Thyroid gland (tissue), 4 donors: ENCODE measurements around the gene SLC9A8. TPM values are rescaled to one million over a fixed set of nuclear protein-coding genes. Genes with fewer than 3 reads are reported as not detected.

Experiments
- DNase-seq, 2 donors: peaks; one replicate each; pipeline ENCODE4 v3.0.0-alpha.2; 2019
- H3K27ac ChIP-seq, 3 donors: fragments of 200-600 bp; sonication (generic); 1 replicate in 2 of 3; 2 replicates in 1 of 3; pipeline ENCODE4 v1.5.1; 2016 to 2019; ENCODE audit warnings: mild to moderate bottlenecking in 1 of 3, moderate library complexity in 1 of 3
- H3K27me3 ChIP-seq: fragments of 200-600 bp; sonication (generic); one replicate; pipeline ENCODE4 v1.5.1; 2019
- H3K36me3 ChIP-seq, 2 donors: fragments of 200-600 bp; sonication (generic); one replicate each; pipeline ENCODE4 v1.5.1; 2016 to 2019
- H3K4me1 ChIP-seq, 2 donors: fragments of 200-600 bp; sonication (generic); one replicate each; pipeline ENCODE4 v1.5.1; 2017 to 2019
- H3K4me3 ChIP-seq, 3 donors: fragments of 200-600 bp; sonication (generic); replicated peaks in 1 of 3; 1 replicate in 2 of 3; 2 replicates in 1 of 3; pipeline ENCODE4 v1.5.1; 2016; ENCODE audit warnings: mild to moderate bottlenecking in 1 of 3
- H3K9me3 ChIP-seq: fragments of 200-600 bp; sonication (generic); one replicate; pipeline ENCODE4 v1.5.1; 2017
- POLR2A ChIP-seq, 2 donors: fragments of 450-650 bp; IDR thresholded peaks; one replicate each; pipeline ENCODE4 v1.6.1; 2017; ENCODE audit warnings: antibody characterized with exemption in 2 of 2, mild to moderate bottlenecking in 2 of 2, moderate library complexity in 1 of 2
- WGBS, 2 donors: methylation state at CpG; one replicate each; pipeline ENCODE4 v1.1.5; 2017; 5-methylcytosine and 5-hydroxymethylcytosine counted together
- intact Hi-C: fragments of 100-400 bp; cut with DNase I; formaldehyde crosslinking; loops from one replicate; pipeline ENCODE4 v1.15.1; 2023
- total RNA-seq, 4 donors: library from RNA; depleted of rRNA; stranded (reverse); fragments of >200 nt; gene quantifications; one replicate each; pipeline ENCODE4 v1.2.3, GENCODE V29; 2016
- TF ChIP-seq, protein P1 (sequence below), 6 experiments: fragments of 200-600 bp in 3 of 6; fragments of 450-650 bp in 3 of 6; sonication (generic) in 3 of 6; IDR thresholded peaks; one replicate each; pipeline ENCODE4 v1.5.1; 2016 to 2019; ENCODE audit warnings: antibody characterized with exemption in 6 of 6, mild to moderate bottlenecking in 2 of 6, inconsistent platforms in 1 of 6, moderate library complexity in 1 of 6

SLC9A8 gene, protein sequence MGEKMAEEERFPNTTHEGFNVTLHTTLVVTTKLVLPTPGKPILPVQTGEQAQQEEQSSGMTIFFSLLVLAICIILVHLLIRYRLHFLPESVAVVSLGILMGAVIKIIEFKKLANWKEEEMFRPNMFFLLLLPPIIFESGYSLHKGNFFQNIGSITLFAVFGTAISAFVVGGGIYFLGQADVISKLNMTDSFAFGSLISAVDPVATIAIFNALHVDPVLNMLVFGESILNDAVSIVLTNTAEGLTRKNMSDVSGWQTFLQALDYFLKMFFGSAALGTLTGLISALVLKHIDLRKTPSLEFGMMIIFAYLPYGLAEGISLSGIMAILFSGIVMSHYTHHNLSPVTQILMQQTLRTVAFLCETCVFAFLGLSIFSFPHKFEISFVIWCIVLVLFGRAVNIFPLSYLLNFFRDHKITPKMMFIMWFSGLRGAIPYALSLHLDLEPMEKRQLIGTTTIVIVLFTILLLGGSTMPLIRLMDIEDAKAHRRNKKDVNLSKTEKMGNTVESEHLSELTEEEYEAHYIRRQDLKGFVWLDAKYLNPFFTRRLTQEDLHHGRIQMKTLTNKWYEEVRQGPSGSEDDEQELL
- 10 to 100 TPM; 12.0 to 20.2 (median 16.1) TPM for total RNA-seq

DNA sequence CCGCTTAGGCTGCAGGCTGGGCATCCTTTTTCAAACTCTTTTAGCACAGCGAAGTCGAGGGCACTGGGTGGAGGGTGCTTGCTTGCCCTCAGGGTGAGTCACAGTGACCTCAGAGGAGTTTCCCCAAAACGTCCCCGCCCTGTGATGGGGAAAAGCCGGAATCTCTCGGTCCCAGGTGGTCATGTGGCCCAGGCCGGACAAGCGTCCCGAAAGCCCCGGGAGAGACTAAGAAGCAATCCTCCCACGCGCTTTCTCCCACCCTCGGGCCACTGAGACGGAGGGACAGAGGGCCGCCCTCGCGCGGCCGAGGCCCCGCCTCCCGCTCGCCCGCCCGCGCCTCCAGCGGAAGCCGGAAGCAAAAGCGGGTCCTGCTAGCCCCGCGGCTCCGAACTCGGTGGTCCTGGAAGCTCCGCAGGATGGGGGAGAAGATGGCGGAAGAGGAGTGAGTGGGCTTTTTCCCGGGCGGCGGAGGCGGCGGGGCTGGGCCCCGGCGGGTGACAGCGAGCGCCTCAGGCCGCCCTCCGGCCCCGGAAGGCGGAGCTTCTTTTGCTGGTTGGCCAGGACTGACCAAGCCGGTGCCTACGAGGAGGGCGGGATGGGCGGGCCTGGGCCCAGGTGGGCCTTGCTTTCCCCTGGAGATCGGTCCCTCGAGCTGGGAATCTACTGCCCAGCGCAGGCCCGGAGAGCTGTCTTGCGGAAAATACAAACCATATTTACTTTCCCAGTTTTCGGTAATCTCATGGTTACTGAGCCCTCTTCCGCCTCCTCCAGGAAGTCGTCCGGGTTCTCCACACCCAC, at the start of gene SLC9A8:
TSS of gene SLC9A8 (plus strand) at position 322 of the 798 bp plus-strand sequence. CDS start at position 417, 95 bp downstream.
- H3K27me3 ChIP-seq = no peaks in the 10 kb centered on the region
- 1 to 2% methylated on average over 7 to 47 of the region's 61 CpGs for WGBS, 2 donors

DNA sequence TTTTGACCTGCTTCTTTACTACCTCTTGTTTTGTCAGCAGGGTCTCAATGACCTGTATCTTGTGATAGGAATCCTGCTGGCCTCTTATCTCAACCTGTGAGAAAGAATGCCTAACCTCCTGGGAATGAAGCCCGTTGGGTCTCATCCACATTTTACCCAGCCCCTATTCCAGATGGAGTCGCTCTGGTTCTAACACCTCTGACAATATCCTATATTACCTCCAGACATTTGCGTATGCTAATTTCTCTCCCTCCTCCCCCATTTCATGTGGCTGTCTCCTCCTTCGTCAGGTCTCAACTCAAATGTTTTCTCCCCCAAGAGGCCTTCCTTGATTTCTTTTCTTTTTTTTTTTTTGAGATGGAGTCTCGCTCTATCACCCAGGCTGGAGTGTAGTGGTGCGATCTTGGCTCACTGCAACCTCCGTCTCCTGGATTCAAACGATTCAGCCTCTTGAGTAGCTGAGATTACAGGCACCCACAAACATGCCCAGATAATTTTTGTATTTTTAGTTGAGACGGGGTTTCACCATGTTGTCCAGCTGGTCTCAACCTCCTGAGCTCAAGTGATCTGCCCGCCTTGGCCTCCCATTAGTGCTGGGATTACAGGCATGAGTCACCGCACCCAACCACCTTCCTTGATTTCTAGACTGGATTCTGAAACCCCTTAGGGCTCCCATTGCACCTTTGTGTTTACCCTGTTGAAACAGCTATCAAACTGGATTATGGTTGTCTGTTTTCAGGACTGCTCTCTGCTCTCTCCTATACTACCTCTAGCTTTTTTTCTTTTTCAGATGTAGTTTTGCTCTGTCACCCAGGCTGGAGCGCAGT, 49.5 kb upstream of the SLC9A8 start:
- no peak for TF ChIP-seq POLR2A (IDR thresholded peaks at IDR 0.05)
- TF ChIP-seq, protein P1, sequence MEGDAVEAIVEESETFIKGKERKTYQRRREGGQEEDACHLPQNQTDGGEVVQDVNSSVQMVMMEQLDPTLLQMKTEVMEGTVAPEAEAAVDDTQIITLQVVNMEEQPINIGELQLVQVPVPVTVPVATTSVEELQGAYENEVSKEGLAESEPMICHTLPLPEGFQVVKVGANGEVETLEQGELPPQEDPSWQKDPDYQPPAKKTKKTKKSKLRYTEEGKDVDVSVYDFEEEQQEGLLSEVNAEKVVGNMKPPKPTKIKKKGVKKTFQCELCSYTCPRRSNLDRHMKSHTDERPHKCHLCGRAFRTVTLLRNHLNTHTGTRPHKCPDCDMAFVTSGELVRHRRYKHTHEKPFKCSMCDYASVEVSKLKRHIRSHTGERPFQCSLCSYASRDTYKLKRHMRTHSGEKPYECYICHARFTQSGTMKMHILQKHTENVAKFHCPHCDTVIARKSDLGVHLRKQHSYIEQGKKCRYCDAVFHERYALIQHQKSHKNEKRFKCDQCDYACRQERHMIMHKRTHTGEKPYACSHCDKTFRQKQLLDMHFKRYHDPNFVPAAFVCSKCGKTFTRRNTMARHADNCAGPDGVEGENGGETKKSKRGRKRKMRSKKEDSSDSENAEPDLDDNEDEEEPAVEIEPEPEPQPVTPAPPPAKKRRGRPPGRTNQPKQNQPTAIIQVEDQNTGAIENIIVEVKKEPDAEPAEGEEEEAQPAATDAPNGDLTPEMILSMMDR (IDR thresholded peaks at IDR 0.05) = no peak
- WGBS, 2 donors = 79 to 80% methylated on average over 12 of the region's 12 CpGs
- H3K27me3 ChIP-seq = no peaks in the 10 kb centered on the region
- DNase-seq = no peak
- no peak overlapping the region for H3K4me3 ChIP-seq
- intact Hi-C loops = no loop called here
- no peaks in the 10 kb centered on the region for H3K9me3 ChIP-seq
- no peak overlapping the region for H3K27ac ChIP-seq
- no peaks in the 10 kb centered on the region for H3K36me3 ChIP-seq
- H3K4me1 ChIP-seq = peaks cover 0 to 17% of the 10 kb centered on the region in 2 donors

More for the DNA sequence above, at the start of gene SLC9A8:
- peak; percentile 84 to 87 for DNase-seq
- Histone ChIP-seq H3K4me3 (peak within 1 kb of the TSS; percentile 16 to 89 (median 53)), H3K4me1 (peaks cover 10 to 16% of the 10 kb centered on the region in 2 donors), H3K27ac (peak within 1 kb of the TSS; percentile 70 to 95 (median 81)), H3K36me3 (no peaks in the 10 kb centered on the region), H3K9me3 (no peaks in the 10 kb centered on the region)
- intact Hi-C loops = no loop called here
- TF ChIP-seq, protein P1 (IDR thresholded peaks at IDR 0.05) = peak in 4 of 6 experiments; percentile 26 to 45 (median 40)
- TF ChIP-seq POLR2A (IDR thresholded peaks at IDR 0.05) = peak in 1 of 2 donors; percentile 65

DNA sequence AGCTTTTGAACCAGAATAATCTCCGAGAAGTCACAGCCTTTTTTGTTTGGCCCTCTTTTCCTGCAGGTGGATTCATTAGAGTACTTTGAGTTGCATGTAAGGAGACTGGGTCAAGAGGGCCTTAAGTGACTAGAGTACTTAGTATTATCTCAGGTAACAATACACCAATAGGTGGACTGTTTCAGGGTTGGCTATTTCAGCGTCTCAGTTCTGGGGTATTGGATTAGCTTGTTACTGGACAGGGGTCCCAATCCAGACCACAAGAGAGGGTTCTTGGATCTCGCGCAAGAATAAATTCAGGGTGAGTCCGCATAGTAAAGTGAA, 47.3 kb upstream of the SLC9A8 start:
- Histone ChIP-seq H3K9me3 (no peaks in the 10 kb centered on the region), H3K27me3 (no peaks in the 10 kb centered on the region), H3K36me3 (no peaks in the 10 kb centered on the region), H3K4me1 (peaks cover 7 to 32% of the 10 kb centered on the region in 2 donors), H3K4me3 (no peak overlapping the region), H3K27ac (no peak overlapping the region)
- no peak for DNase-seq
- intact Hi-C loops = no loop called here
- TF ChIP-seq, protein P1 (IDR thresholded peaks at IDR 0.05) = no peak
- no peak for TF ChIP-seq POLR2A (IDR thresholded peaks at IDR 0.05)
- WGBS, 2 donors = 86 to 93% methylated on average over 5 of the region's 5 CpGs

DNA sequence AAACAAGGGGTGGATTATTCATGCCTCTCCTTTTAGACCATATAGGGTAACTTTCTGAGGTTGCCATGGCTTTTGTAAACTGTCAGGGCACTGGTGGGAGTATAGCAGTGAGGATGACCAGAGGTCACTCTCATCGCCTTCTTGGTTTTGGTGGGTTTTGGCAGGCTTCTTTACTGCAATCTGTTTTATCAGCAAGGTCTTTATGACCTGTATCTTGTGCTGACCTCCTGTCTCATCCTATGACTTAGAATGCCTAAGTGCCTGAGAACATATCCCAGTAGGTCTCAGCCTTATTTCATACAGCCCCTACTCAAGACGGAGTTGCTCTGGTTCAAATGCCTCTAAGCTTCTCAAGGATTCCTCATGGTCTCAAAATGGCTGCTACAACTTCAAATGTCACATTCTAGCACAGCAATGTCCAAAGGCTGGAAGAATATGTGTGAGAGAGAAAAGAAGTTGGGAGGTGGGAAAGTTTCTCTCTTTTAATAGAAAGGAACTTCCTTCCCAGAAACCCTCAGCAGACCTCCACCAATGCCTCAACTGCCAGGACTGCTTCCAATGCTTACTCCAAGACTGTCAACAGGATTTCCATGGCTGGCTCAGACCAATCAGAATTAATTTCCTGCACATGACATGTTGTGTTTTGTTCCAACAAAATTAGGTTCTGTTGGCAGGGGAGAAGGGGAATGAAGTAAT, 46.6 kb upstream of the SLC9A8 start:
- TF ChIP-seq POLR2A (IDR thresholded peaks at IDR 0.05) = no peak
- TF ChIP-seq, protein P1 (IDR thresholded peaks at IDR 0.05) = no peak
- no peaks in the 10 kb centered on the region for H3K27me3 ChIP-seq
- no peak overlapping the region for H3K4me3 ChIP-seq
- intact Hi-C loops = no loop called here
- WGBS, 2 donors = 91 to 98% methylated on average over 2 of the region's 2 CpGs
- H3K36me3 ChIP-seq = no peaks in the 10 kb centered on the region
- H3K4me1 ChIP-seq = peaks cover 7 to 34% of the 10 kb centered on the region in 2 donors
- H3K9me3 ChIP-seq = no peaks in the 10 kb centered on the region
- DNase-seq = no peak
- no peak overlapping the region for H3K27ac ChIP-seq
